Neural progenitor cell (in vitro differentiated cells): Measurements from ENCODE around the gene UBAP1.

ENCODE experiments used
- EZH2 ChIP-seq: fragments of 200-600 bp; sonication (generic); IDR thresholded peaks from 2 replicates; pipeline ENCODE4 v1.6.1; 2017; ENCODE audit warnings: antibody characterized with exemption, mild to moderate bottlenecking, moderate library complexity
- TF ChIP-seq, protein P1 (sequence below): fragments of 200-600 bp; sonication (generic); IDR thresholded peaks from 2 replicates; pipeline ENCODE4 v1.5.1; 2017; ENCODE audit warnings: antibody characterized with exemption, mild to moderate bottlenecking

DNA sequence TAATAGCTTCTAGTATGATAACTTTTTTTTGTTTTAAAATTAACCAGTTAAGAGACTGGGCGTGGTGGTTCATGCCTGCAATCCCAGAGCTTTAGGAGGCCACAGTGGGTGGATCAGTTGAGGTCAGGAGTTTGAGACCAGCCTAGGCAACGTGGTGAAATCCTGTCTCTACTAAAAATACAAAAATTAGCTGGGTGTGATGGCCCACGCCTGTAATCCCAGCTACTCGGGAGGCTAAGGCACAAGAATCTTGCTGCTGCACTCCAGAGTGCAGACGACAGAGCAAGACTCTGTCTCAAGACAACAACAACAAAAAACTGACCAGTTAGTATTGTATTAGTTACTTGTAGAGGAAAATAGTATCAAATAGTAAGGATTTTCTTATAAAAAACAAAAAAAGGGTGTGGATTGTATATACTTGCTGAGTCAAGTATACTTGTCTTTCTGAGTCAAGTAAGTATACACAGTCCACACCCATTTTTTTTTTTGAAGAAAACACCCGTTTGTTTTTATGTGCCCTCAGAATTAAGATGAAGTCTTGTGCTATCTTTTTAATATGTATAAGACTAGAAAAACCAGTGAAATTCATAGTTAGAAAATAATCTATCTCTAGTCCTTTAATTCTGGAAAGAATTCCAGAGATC lies 25.3 kb downstream of the UBAP1 start:
- TF ChIP-seq, protein P1, sequence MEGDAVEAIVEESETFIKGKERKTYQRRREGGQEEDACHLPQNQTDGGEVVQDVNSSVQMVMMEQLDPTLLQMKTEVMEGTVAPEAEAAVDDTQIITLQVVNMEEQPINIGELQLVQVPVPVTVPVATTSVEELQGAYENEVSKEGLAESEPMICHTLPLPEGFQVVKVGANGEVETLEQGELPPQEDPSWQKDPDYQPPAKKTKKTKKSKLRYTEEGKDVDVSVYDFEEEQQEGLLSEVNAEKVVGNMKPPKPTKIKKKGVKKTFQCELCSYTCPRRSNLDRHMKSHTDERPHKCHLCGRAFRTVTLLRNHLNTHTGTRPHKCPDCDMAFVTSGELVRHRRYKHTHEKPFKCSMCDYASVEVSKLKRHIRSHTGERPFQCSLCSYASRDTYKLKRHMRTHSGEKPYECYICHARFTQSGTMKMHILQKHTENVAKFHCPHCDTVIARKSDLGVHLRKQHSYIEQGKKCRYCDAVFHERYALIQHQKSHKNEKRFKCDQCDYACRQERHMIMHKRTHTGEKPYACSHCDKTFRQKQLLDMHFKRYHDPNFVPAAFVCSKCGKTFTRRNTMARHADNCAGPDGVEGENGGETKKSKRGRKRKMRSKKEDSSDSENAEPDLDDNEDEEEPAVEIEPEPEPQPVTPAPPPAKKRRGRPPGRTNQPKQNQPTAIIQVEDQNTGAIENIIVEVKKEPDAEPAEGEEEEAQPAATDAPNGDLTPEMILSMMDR, result no peak
- no peak for TF ChIP-seq EZH2
